T-cell (primary cell): ENCODE data around the gene LAMTOR5. TPM values are rescaled to one million over a fixed set of nuclear protein-coding genes. Genes with fewer than 3 reads are reported as not detected.

Experiments used
- ATAC-seq, 4 experiments: fragments of 200-7000 bp in 3 of 4; fragments of 150-1000 bp in 1 of 4; cut with Tn5 transposase; replicated peaks in 1 of 4; 1 replicate in 3 of 4; 2 replicates in 1 of 4; pipeline ENCODE4 v1.10.0; 2021; ENCODE audit warnings: moderate library complexity in 3 of 4, mild to moderate bottlenecking in 2 of 4, moderate number of reproducible peaks in 1 of 4
- CTCF ChIA-PET, 2 donors: fragments of 300-600 bp; sonication (Branson Sonifier 250); formaldehyde crosslinking; loops; one replicate each; lab custom pipeline; 2022; ENCODE audit warnings: antibody characterized with exemption in 2 of 2; lab: Charles Lee
- POLR2A ChIA-PET, 2 donors: fragments of 300-600 bp; sonication (Branson Sonifier 250); formaldehyde crosslinking; loops; one replicate each; lab custom pipeline; 2022; ENCODE audit warnings: antibody characterized with exemption in 2 of 2; lab: Charles Lee
- DNase-seq, 35 experiments: peaks; one replicate each; pipeline versions ENCODE4 v3.0.0 to v3.0.0-alpha.2; 2013 to 2023
- H3K27ac ChIP-seq: one replicate; pipeline ENCODE4 v1.5.1; 2013; ENCODE audit warnings: low read length
- H3K27me3 ChIP-seq, 2 experiments: replicated peaks in 1 of 2; 1 replicate in 1 of 2; 2 replicates in 1 of 2; pipeline versions ENCODE4 v1.6.1 to v1.7.0; 2013; ENCODE audit warnings: low read length in 1 of 2, mixed read lengths in 1 of 2; ENCODE audit not compliant: control insufficient read depth in 2 of 2, insufficient read depth in 2 of 2; ENCODE audit errors: extremely low read depth in 1 of 2
- H3K36me3 ChIP-seq, 2 donors: 1 replicate in 1 of 2; 2 replicates in 1 of 2; pipeline versions ENCODE4 v1.6.1 to v1.7.0; 2013; ENCODE audit warnings: low read length in 1 of 2; ENCODE audit not compliant: control insufficient read depth in 2 of 2, insufficient read depth in 1 of 2; ENCODE audit errors: extremely low read depth in 1 of 2
- H3K4me1 ChIP-seq, 2 experiments: 1 replicate in 1 of 2; 2 replicates in 1 of 2; pipeline versions ENCODE4 v1.6.1 to v1.7.0; 2013; ENCODE audit warnings: low read length in 2 of 2, mixed read lengths in 1 of 2; ENCODE audit not compliant: insufficient read depth in 2 of 2, control insufficient read depth in 1 of 2; ENCODE audit errors: extremely low read depth in 1 of 2
- H3K4me3 ChIP-seq, 2 donors: 1 replicate in 1 of 2; 2 replicates in 1 of 2; pipeline versions ENCODE4 v1.5.1 to v1.7.0; 2013; ENCODE audit warnings: mild to moderate bottlenecking in 2 of 2, low read length in 1 of 2, moderate library complexity in 1 of 2; ENCODE audit not compliant: control insufficient read depth in 1 of 2; ENCODE audit errors: extremely low read depth in 1 of 2
- H3K9me3 ChIP-seq: 2 replicates; pipeline ENCODE4 v1.7.0; 2013
- H3K27ac Mint-ChIP-seq, 2 donors: one replicate each; pipeline ENCODE4 v1.8.0; 2020 to 2021; ENCODE audit warnings: mild to moderate bottlenecking in 2 of 2, mixed read lengths in 2 of 2
- H3K27me3 Mint-ChIP-seq, 2 donors: one replicate each; pipeline ENCODE4 v1.8.0; 2021 to 2022; ENCODE audit warnings: mixed read lengths in 2 of 2
- H3K36me3 Mint-ChIP-seq: one replicate; pipeline ENCODE4 v1.8.0; 2021; ENCODE audit warnings: mixed read lengths
- H3K4me1 Mint-ChIP-seq, 3 donors: one replicate each; pipeline ENCODE4 v1.8.0; 2020 to 2022; ENCODE audit warnings: mixed read lengths in 3 of 3, mild to moderate bottlenecking in 1 of 3
- H3K4me3 Mint-ChIP-seq, 3 donors: one replicate each; pipeline ENCODE4 v1.8.0; 2020 to 2022; ENCODE audit warnings: mild to moderate bottlenecking in 3 of 3, mixed read lengths in 3 of 3, moderate library complexity in 3 of 3
- H3K9me3 Mint-ChIP-seq, 3 donors: one replicate each; pipeline ENCODE4 v1.8.0; 2020 to 2022; ENCODE audit warnings: mixed read lengths in 3 of 3
- WGBS: methylation state at CpG from one replicate; pipeline ENCODE4 v1.1.5; 2013; ENCODE audit warnings: missing lambda C conversion rate; ENCODE audit not compliant: insufficient coverage; 5-methylcytosine and 5-hydroxymethylcytosine counted together
- total RNA-seq, 35 experiments: library from RNA in 6 of 35; stranded (reverse) in 6 of 35; fragments of 120-200 nt in 1 of 35; gene quantifications; one replicate each; pipeline versions ENCODE4 v1.2.1 to v1.2.4 and lab custom pipeline; 2013 to 2026

The LAMTOR5 gene
- total RNA-seq, 5 donors from 2014 or later (not counting 1 experiment from before 2014, with no cell fraction given), result 60.0 to 68.6 (median 67.0) TPM

DNA sequence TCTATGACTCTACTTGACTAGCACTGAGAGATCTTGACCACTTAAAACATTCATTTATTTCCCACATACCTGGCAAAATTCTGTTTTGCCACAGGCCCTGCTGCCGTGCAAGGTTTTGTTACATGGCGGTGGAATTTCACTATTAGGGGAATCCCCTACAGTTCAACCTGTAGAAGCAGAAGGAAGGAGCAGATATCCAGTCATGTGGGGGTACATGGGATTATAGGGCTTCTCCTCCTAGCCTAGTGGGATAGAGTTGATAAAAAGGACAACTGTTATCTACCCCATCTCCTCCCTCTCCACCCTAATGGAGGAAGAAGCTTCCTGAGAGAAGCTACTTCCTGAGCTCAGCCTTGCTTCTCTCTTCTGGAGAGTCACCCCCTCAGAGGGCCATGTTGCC is 25.7 kb upstream of the LAMTOR5 start:
- POLR2A ChIA-PET, result no interaction called here

DNA sequence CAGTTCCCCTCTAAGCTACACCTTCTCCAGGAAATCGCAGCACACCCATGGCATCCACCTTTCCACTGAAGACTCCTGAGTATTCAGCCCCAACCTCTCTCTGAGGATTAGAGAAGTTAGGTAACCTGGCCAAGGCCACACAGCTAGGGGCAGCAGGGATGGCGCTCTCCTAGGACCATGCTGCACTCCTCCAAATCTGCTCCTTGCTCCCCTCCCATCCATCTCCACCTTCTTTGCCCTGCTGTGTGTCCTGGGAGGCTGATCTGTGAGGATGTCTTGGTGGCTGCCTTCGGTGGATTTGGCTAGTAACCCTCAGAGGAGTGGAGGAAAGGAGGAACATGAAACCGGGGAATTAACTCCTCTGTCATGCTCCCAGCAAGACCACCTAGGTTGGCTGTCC is 23.4 kb upstream of the LAMTOR5 start:
- CTCF ChIA-PET, result interaction anchor here in 1 of 2 donors (0.5 kb wide), 1 partner anchor 27 kb away, joined by 6 read pairs; no protein-coding TSS in a partner anchor
- POLR2A ChIA-PET, result no interaction called here
- H3K4me1 ChIP-seq, result no peaks in the 10 kb centered on the region
- H3K9me3 ChIP-seq, result no peaks in the 10 kb centered on the region
- H3K36me3 ChIP-seq, result no peaks in the 10 kb centered on the region
- H3K4me3 ChIP-seq, result no peak overlapping the region
- Mint-ChIP-seq H3K27me3 (peaks cover 10 to 16% of the 10 kb centered on the region in 2 donors), H3K4me1 (no peaks in the 10 kb centered on the region), H3K27ac (no peak overlapping the region), H3K9me3 (no peaks in the 10 kb centered on the region), H3K4me3 (no peak overlapping the region), H3K36me3 (no peaks in the 10 kb centered on the region)
- DNase-seq (no peak), ATAC-seq (no peak)
- no peak overlapping the region for H3K27ac ChIP-seq
- WGBS, result no CpG with 5 or more reads among the region's 4 CpGs
- H3K27me3 ChIP-seq, result peaks cover 0 to 30% of the 10 kb centered on the region in 2 experiments

More for the DNA sequence above, 25.7 kb upstream of the LAMTOR5 start:
- no peak for ATAC-seq
- H3K4me1 Mint-ChIP-seq, result no peaks in the 10 kb centered on the region
- no CpG with 5 or more reads among the region's 2 CpGs for WGBS
- no peak overlapping the region for H3K27ac Mint-ChIP-seq
- peaks cover 10 to 16% of the 10 kb centered on the region in 2 donors for H3K27me3 Mint-ChIP-seq
- DNase-seq, result no peak
- Histone ChIP-seq H3K4me1 (no peaks in the 10 kb centered on the region), H3K27ac (no peak overlapping the region), H3K36me3 (no peaks in the 10 kb centered on the region), H3K4me3 (no peak overlapping the region), H3K9me3 (no peaks in the 10 kb centered on the region), H3K27me3 (peaks cover 0 to 32% of the 10 kb centered on the region in 2 experiments)
- H3K4me3 Mint-ChIP-seq, result no peak overlapping the region
- CTCF ChIA-PET, result interaction anchor here in 1 of 2 donors (1.0 kb wide), 1 partner anchor 27 kb away, joined by 3 read pairs; no protein-coding TSS in a partner anchor
- H3K36me3 Mint-ChIP-seq, result no peaks in the 10 kb centered on the region
- H3K9me3 Mint-ChIP-seq, result no peaks in the 10 kb centered on the region

DNA sequence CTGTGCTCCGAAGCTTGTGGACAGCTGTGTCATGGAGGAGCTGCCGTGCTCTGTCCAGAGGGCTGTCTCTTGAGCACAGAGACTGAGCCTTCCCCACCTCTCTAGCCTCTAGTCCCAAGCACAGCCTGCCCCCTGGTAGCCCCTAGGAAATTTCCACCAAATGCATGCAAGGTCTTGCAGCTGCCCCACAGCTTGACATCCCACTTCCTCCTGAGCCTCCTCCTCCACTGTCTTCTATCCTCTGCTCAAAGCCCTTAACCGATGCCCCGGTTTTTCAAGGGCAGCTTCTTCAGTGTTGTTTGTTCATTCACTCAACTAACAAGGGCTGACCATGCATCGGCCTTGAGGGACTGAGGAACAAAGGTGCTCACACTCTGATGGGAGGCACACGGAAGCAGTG is 22.9 kb upstream of the LAMTOR5 start:
- no peak overlapping the region for H3K27ac Mint-ChIP-seq
- H3K36me3 ChIP-seq, result no peaks in the 10 kb centered on the region
- no peak overlapping the region for H3K4me3 ChIP-seq
- H3K27ac ChIP-seq, result no peak overlapping the region
- no peaks in the 10 kb centered on the region for H3K9me3 ChIP-seq
- H3K27me3 Mint-ChIP-seq, result peaks cover 14 to 16% of the 10 kb centered on the region in 2 donors
- H3K36me3 Mint-ChIP-seq, result no peaks in the 10 kb centered on the region
- H3K9me3 Mint-ChIP-seq, result no peaks in the 10 kb centered on the region
- H3K4me1 Mint-ChIP-seq, result no peaks in the 10 kb centered on the region
- 90% methylated on average over 4 of the region's 6 CpGs for WGBS
- peaks cover 0 to 35% of the 10 kb centered on the region in 2 experiments for H3K27me3 ChIP-seq
- no peaks in the 10 kb centered on the region for H3K4me1 ChIP-seq
- ATAC-seq, result no peak
- no peak overlapping the region for H3K4me3 Mint-ChIP-seq
- DNase-seq, result no peak
- POLR2A ChIA-PET, result no interaction called here
- CTCF ChIA-PET, result no interaction called here

DNA sequence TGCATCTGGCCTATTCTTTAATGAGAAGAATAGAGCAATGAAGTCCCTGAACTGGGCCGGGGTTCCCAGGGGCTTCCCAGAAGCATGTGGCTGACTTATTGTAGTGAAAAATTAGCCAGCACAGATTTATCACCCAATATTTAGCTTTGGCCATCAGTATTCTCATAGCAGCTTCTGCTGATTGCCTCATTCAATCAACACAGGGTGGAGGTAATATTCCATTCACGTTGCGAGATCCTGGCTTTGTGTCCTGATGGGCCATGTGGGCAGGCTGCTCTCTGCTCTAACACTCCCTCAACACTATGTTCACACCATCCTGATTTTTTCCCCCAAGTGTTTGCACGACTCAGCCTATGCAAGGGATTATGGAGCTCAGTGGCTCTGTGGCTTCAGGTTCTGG is 21.5 kb upstream of the LAMTOR5 start:
- Histone ChIP-seq H3K9me3 (no peaks in the 10 kb centered on the region), H3K4me3 (no peak overlapping the region), H3K27ac (no peak overlapping the region), H3K36me3 (no peaks in the 10 kb centered on the region), H3K27me3 (peaks cover 0 to 27% of the 10 kb centered on the region in 2 experiments), H3K4me1 (no peaks in the 10 kb centered on the region)
- WGBS, result 75% methylated on average over 4 of the region's 4 CpGs
- ATAC-seq, result no peak
- Mint-ChIP-seq H3K36me3 (no peaks in the 10 kb centered on the region), H3K27ac (no peak overlapping the region), H3K9me3 (no peaks in the 10 kb centered on the region), H3K27me3 (peaks cover 15 to 17% of the 10 kb centered on the region in 2 donors), H3K4me1 (no peaks in the 10 kb centered on the region), H3K4me3 (no peak overlapping the region)
- POLR2A ChIA-PET, result interaction anchor here in 1 of 2 donors (0.5 kb wide), 1 partner anchor 216 kb away, joined by 3 read pairs; no protein-coding TSS in a partner anchor
- CTCF ChIA-PET, result interaction anchor here (0.5 to 1.1 kb wide), 3 partner anchors 229 to 255 kb away, joined by 3 to 6 read pairs (median 4); no protein-coding TSS in a partner anchor
- no peak for DNase-seq

DNA sequence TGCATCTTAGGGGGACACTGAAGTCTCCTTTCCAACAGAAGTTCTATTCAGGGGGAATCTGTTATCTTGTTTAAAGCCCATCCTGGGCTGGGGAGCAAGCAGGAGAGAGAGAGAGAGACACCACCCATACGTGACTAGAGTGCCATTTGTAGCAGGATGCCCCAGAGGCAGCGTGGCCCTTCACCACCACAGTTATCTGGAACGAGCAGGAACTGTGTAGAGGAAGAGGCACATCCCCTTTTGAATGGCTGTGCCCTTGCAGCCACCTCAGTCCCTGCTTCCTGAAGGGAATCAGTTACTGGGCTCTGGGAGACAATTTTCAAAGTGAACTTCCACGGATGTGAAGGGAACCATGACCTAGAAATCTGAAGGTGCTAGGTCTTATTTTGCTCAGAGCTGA is 19.4 kb upstream of the LAMTOR5 start:
- no peak for ATAC-seq
- DNase-seq, result no peak
- POLR2A ChIA-PET, result no interaction called here
- H3K36me3 Mint-ChIP-seq, result no peaks in the 10 kb centered on the region
- no peaks in the 10 kb centered on the region for H3K9me3 Mint-ChIP-seq
- H3K4me3 Mint-ChIP-seq, result no peak overlapping the region
- Histone ChIP-seq H3K9me3 (no peaks in the 10 kb centered on the region), H3K27ac (no peak overlapping the region), H3K36me3 (no peaks in the 10 kb centered on the region), H3K4me1 (no peaks in the 10 kb centered on the region), H3K27me3 (peaks cover 0 to 24% of the 10 kb centered on the region in 2 experiments), H3K4me3 (no peak overlapping the region)
- WGBS, result no CpG with 5 or more reads among the region's 4 CpGs
- H3K4me1 Mint-ChIP-seq, result no peaks in the 10 kb centered on the region
- no peak overlapping the region for H3K27ac Mint-ChIP-seq
- CTCF ChIA-PET, result no interaction called here
- H3K27me3 Mint-ChIP-seq, result peaks cover 13 to 19% of the 10 kb centered on the region in 2 donors

DNA sequence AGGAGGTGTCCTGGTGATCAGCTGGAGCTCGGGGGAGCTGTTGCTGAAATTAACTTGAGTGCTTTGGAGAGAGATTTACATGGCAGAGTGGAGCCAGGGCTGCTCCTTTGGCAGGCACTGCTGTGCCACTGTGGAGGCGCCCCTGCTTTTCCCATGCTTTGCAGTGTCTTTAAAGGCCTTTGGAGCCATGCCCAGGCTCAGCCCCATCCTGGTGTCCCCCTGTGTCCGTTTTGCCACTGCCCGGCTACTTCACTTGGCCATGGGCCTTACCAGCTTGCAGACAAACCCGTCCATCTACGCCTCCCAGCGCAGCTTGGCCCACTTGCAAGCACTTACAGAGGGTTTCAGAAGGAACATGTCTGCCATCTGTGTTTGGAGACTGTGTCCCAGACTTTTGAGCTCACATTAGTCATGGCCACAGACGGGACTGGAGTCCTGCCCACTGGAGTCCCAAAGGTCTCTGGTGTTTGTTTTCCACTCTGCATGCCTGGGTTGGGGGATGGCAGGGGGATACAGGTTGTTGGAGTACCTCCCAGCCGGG is 18.2 kb upstream of the LAMTOR5 start:
- H3K4me1 ChIP-seq, result no peaks in the 10 kb centered on the region
- H3K9me3 Mint-ChIP-seq, result no peaks in the 10 kb centered on the region
- H3K27me3 Mint-ChIP-seq, result peaks cover 5 to 14% of the 10 kb centered on the region in 2 donors
- ATAC-seq (no peak), DNase-seq (no peak)
- 68% methylated on average over 8 of the region's 9 CpGs for WGBS
- peaks cover 0 to 14% of the 10 kb centered on the region in 2 experiments for H3K27me3 ChIP-seq
- no peaks in the 10 kb centered on the region for H3K9me3 ChIP-seq
- POLR2A ChIA-PET, result no interaction called here
- no peak overlapping the region for H3K27ac ChIP-seq
- H3K4me3 ChIP-seq, result no peak overlapping the region
- H3K36me3 Mint-ChIP-seq, result no peaks in the 10 kb centered on the region
- no peak overlapping the region for H3K4me3 Mint-ChIP-seq
- no peak overlapping the region for H3K27ac Mint-ChIP-seq
- no peaks in the 10 kb centered on the region for H3K4me1 Mint-ChIP-seq
- CTCF ChIA-PET, result interaction anchor here in 1 of 2 donors (1.2 kb wide), 1 partner anchor 223 kb away, joined by 3 read pairs; no protein-coding TSS in a partner anchor
- no peaks in the 10 kb centered on the region for H3K36me3 ChIP-seq
